IMR-90 (cell line): ENCODE data around the gene ZFP90. TPM values are rescaled to one million over a fixed set of nuclear protein-coding genes. Genes with fewer than 3 reads are reported as not detected.

Source experiments
- ATAC-seq: fragments of 200-7000 bp; cut with Tn5 transposase; 2 replicates; pipeline ENCODE4 v1.9.1; 2020; ENCODE audit warnings: low read depth, mild to moderate bottlenecking, moderate library complexity
- BruUV-seq: library from RNA; stranded (reverse); fragments of 400-500 nt; replicated peaks from 2 replicates; lab custom pipeline; 2021; lab: Mats Ljungman, UMichigan
- CTCF ChIA-PET: fragments of 300-600 bp; formaldehyde crosslinking; extraction: SDS; loops from one replicate; lab custom pipeline; 2021; ENCODE audit warnings: antibody characterized with exemption; lab: Yijun Ruan, JAX
- POLR2A ChIA-PET: fragments of 300-600 bp; sonication (Branson Sonifier 250); formaldehyde crosslinking; loops from one replicate; lab custom pipeline; 2022; ENCODE audit warnings: antibody characterized with exemption; ENCODE audit not compliant: unreplicated experiment; lab: Charles Lee
- DNase-seq: peaks from one replicate; pipeline ENCODE4 v3.0.0; 2013
- H2AFZ ChIP-seq: replicated peaks from 2 replicates; pipeline ENCODE3; 2013; ENCODE audit warnings: low read length, mild to moderate bottlenecking; ENCODE audit not compliant: poor library complexity
- H2AK5ac ChIP-seq: 2 replicates; pipeline ENCODE4 v1.6.1; 2013; ENCODE audit warnings: low read depth, low read length, inconsistent platforms
- H2AK9ac ChIP-seq: replicated peaks from 2 replicates; pipeline ENCODE3; 2013; ENCODE audit warnings: mild to moderate bottlenecking, low read depth, low read length, moderate library complexity; ENCODE audit not compliant: poor library complexity
- H2BK120ac ChIP-seq: 2 replicates; pipeline ENCODE4 v1.6.1; 2013; ENCODE audit warnings: low read depth, low read length, inconsistent platforms
- H2BK15ac ChIP-seq: 3 replicates; pipeline ENCODE4 v1.6.1; 2013; ENCODE audit warnings: low read depth, low read length, inconsistent platforms
- H2BK20ac ChIP-seq: 2 replicates; pipeline ENCODE4 v1.6.1; 2013; ENCODE audit warnings: low read depth, mild to moderate bottlenecking, inconsistent platforms, low read length, moderate library complexity
- H2BK5ac ChIP-seq: 2 replicates; pipeline ENCODE4 v1.6.1; 2013; ENCODE audit warnings: mild to moderate bottlenecking, low read depth, low read length, inconsistent platforms; ENCODE audit not compliant: poor library complexity, severe bottlenecking
- H3K14ac ChIP-seq: replicated peaks from 2 replicates; pipeline ENCODE4 v1.6.1; 2013; ENCODE audit warnings: low read depth, low read length, inconsistent platforms
- H3K18ac ChIP-seq: 2 replicates; pipeline ENCODE4 v1.6.1; 2013; ENCODE audit warnings: low read depth, low read length, control low read depth
- H3K23ac ChIP-seq: 2 replicates; pipeline ENCODE4 v1.6.1; 2013; ENCODE audit warnings: low read depth, low read length, inconsistent platforms
- H3K27ac ChIP-seq: 2 replicates; pipeline ENCODE4 v1.5.1; 2013; ENCODE audit warnings: mild to moderate bottlenecking, control low read depth, low read length; ENCODE audit not compliant: insufficient read depth
- H3K27me3 ChIP-seq: 2 replicates; pipeline ENCODE4 v1.6.1; 2013; ENCODE audit warnings: low read length; ENCODE audit not compliant: control insufficient read depth, insufficient read depth
- H3K36me3 ChIP-seq: 2 replicates; pipeline ENCODE4 v1.6.1; 2013; ENCODE audit warnings: low read length, mixed read lengths; ENCODE audit not compliant: control insufficient read depth, insufficient read depth
- H3K4ac ChIP-seq: 2 replicates; pipeline ENCODE4 v1.6.1; 2013; ENCODE audit warnings: low read depth, low read length, inconsistent platforms
- H3K4me1 ChIP-seq: 2 replicates; pipeline ENCODE4 v1.6.1; 2013; ENCODE audit warnings: low read length, mixed read lengths; ENCODE audit not compliant: control insufficient read depth, insufficient read depth
- H3K4me2 ChIP-seq: 2 replicates; pipeline ENCODE4 v1.6.1; 2013; ENCODE audit warnings: low read depth, mild to moderate bottlenecking, control low read depth, low read length, moderate library complexity
- H3K4me3 ChIP-seq: 2 replicates; pipeline ENCODE4 v1.5.1; 2013; ENCODE audit warnings: low read depth, mild to moderate bottlenecking, control low read depth, low read length, moderate library complexity; ENCODE audit not compliant: insufficient read depth
- H3K56ac ChIP-seq: 2 replicates; pipeline ENCODE4 v1.6.1; 2013; ENCODE audit warnings: low read length, inconsistent platforms; ENCODE audit not compliant: insufficient read depth; ENCODE audit errors: extremely low read depth
- H3K79me1 ChIP-seq, 2 experiments: 2 replicates each; pipeline ENCODE4 v1.6.1; 2013; ENCODE audit warnings: low read length in 2 of 2, inconsistent platforms in 1 of 2, low read depth in 1 of 2
- H3K9ac ChIP-seq: 2 replicates; pipeline ENCODE4 v1.6.1; 2013; ENCODE audit warnings: low read depth, low read length, control low read depth
- H3K9me1 ChIP-seq: 2 replicates; pipeline ENCODE4 v1.6.1; 2013; ENCODE audit warnings: low read length, inconsistent platforms; ENCODE audit not compliant: insufficient read depth
- H3K9me3 ChIP-seq: 2 replicates; pipeline ENCODE4 v1.6.1; 2013; ENCODE audit warnings: low read length; ENCODE audit not compliant: control insufficient read depth, insufficient read depth
- H4K20me1 ChIP-seq: 2 replicates; pipeline ENCODE4 v1.6.1; 2013; ENCODE audit warnings: low read length, inconsistent platforms; ENCODE audit not compliant: insufficient read depth
- H4K5ac ChIP-seq: 2 replicates; pipeline ENCODE4 v1.6.1; 2013; ENCODE audit warnings: mild to moderate bottlenecking, low read depth, low read length, control low read depth
- H4K8ac ChIP-seq, 2 experiments: 2 replicates each; pipeline ENCODE4 v1.6.1; 2013; ENCODE audit warnings: low read depth in 2 of 2, low read length in 2 of 2, control low read depth in 1 of 2, inconsistent platforms in 1 of 2
- H4K91ac ChIP-seq: 2 replicates; pipeline ENCODE4 v1.6.1; 2013; ENCODE audit warnings: low read depth, low read length, inconsistent platforms; ENCODE audit not compliant: insufficient read depth
- CEBPB ChIP-seq: IDR thresholded peaks from 2 replicates; pipeline ENCODE4 v1.6.1; 2012; ENCODE audit warnings: low read depth, low read length, improper control_type of control experiment
- WGBS, 2 experiments: methylation state at CpG; one replicate each; pipeline versions ENCODE4 v1.1.5 to v1.1.7; 2013; ENCODE audit warnings: missing lambda C conversion rate in 2 of 2; ENCODE audit not compliant: insufficient read length in 1 of 2; ENCODE audit errors: extremely low coverage in 2 of 2; 5-methylcytosine and 5-hydroxymethylcytosine counted together
- dilution Hi-C: fragments of 300-500 bp; cut with HindIII; formaldehyde crosslinking; loops from one replicate; pipeline ENCODE4 v1.14.3; 2018; ENCODE audit warnings: low sequenced_read_pairs; ENCODE audit not compliant: unreplicated experiment
- in situ Hi-C: fragments of 300-500 bp; cut with MboI; formaldehyde crosslinking; loops from 3 replicates; pipeline ENCODE4 v1.14.3; 2019; ENCODE audit warnings: low sequenced_read_pairs, inconsistent platforms, mixed read lengths
- intact Hi-C: fragments of 100-400 bp; cut with micrococcal nuclease; formaldehyde crosslinking; loops from 2 replicates; pipeline ENCODE4 v1.10.0; 2022
- polyA plus RNA-seq, 3 experiments: library from polyadenylated mRNA; depleted of rRNA; stranded (reverse); fragments of >200 nt; gene quantifications; 2 replicates each; pipeline ENCODE4 v1.2.3, GENCODE V29; 2012; ENCODE audit warnings: low replicate concordance in 1 of 3
- total RNA-seq: library from RNA; depleted of rRNA; stranded (reverse); fragments of >200 nt; gene quantifications from 2 replicates; pipeline ENCODE4 v1.2.3, GENCODE V29; 2012
- TF ChIP-seq, protein P1 (sequence below): fragments of 150-350 bp; IDR thresholded peaks from 2 replicates; pipeline ENCODE4 v1.6.1; 2017; ENCODE audit warnings: mild to moderate bottlenecking, antibody characterized with exemption, low read length, low read depth

The ZFP90 gene
- total and polyA plus RNA-seq, 2 of the 4 experiments (the other 2 are of a cell fraction) = 7.3 to 22.6 TPM

DNA sequence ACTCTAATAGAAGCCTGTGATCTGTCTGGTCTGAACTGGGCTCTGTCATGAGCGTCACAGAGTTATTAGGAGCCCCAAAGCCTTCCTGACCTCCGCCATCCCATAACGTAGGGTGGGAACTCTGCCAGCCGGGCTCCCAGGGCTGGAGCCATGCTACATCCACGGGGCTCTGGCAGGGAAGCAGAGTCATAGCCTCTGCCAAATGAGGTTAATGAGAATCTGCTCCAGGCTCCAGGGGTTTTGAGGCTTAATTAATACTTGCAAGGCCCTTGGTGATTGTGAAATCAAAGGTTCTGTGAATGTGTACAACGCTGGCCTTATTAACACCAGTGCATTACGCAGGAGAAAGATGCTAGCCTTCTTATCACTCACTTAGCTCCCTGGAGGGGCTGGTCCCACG is 42.4 kb upstream of the ZFP90 start:
- no peak overlapping the region for H4K91ac ChIP-seq
- no peak overlapping the region for H2AK5ac ChIP-seq
- peaks cover 22% of the 10 kb centered on the region for H3K27me3 ChIP-seq
- 0 out of 2 replicates have a peak, but pooled peaks cover 2% of the 10 kb centered on the region for H3K9me3 ChIP-seq
- in situ Hi-C loops (no loop called here), dilution Hi-C loops (no loop called here), intact Hi-C loops (no loop called here)
- H4K20me1 ChIP-seq = no peaks in the 10 kb centered on the region
- no peak overlapping the region for H2AFZ ChIP-seq
- no peak overlapping the region for H2BK120ac ChIP-seq
- BruUV-seq = no TSS peak
- no peaks in the 10 kb centered on the region for H3K4me1 ChIP-seq
- no peaks in the 10 kb centered on the region for H3K9me1 ChIP-seq
- H3K27ac ChIP-seq = no peak overlapping the region
- no peak overlapping the region for H3K9ac ChIP-seq
- whole genome bisulfite sequencing, 2 experiments = 10% methylated on average over 1 of the region's 8 CpGs; no CpG with 5 or more reads in 1 of the 2 experiments
- H4K5ac ChIP-seq = no peak overlapping the region
- no peak overlapping the region for H2BK5ac ChIP-seq
- no peak overlapping the region for H3K23ac ChIP-seq
- ChIA-PET CTCF (no interaction called here), POLR2A (no interaction called here)
- no peak overlapping the region for H2BK20ac ChIP-seq
- no peak overlapping the region for H3K14ac ChIP-seq
- H2AK9ac ChIP-seq = no peak overlapping the region
- H3K79me1 ChIP-seq = no peaks in the 10 kb centered on the region
- H3K4me3 ChIP-seq = no peak overlapping the region
- H3K56ac ChIP-seq = no peak overlapping the region
- DNase-seq = no peak
- no peak overlapping the region for H3K4ac ChIP-seq
- H3K4me2 ChIP-seq = no peak overlapping the region
- H2BK15ac ChIP-seq = no peak overlapping the region
- no peak overlapping the region for H4K8ac ChIP-seq
- H3K36me3 ChIP-seq = no peaks in the 10 kb centered on the region
- no peak overlapping the region for H3K18ac ChIP-seq
- peak; percentile 35; the same call in 1 of the 2 replicates for TF ChIP-seq CEBPB
- TF ChIP-seq, protein P1, sequence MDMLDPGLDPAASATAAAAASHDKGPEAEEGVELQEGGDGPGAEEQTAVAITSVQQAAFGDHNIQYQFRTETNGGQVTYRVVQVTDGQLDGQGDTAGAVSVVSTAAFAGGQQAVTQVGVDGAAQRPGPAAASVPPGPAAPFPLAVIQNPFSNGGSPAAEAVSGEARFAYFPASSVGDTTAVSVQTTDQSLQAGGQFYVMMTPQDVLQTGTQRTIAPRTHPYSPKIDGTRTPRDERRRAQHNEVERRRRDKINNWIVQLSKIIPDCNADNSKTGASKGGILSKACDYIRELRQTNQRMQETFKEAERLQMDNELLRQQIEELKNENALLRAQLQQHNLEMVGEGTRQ = no peak
- no peak for ATAC-seq
